HepG2 (cell line): ENCODE measurements around the gene SOCS3. TPM values are rescaled to one million over a fixed set of nuclear protein-coding genes. Genes with fewer than 3 reads are reported as not detected.

ENCODE experiments used
- AKAP8 ChIP-seq: sonication (generic); formaldehyde crosslinking; IDR thresholded peaks from 2 replicates; pipeline ENCODE4 v1.5.1; 2020; ENCODE audit warnings: mild to moderate bottlenecking, missing genetic modification reagents
- ESRRA ChIP-seq: sonication (generic); formaldehyde crosslinking; IDR thresholded peaks from 2 replicates; pipeline ENCODE4 v1.5.1; 2020; ENCODE audit warnings: mild to moderate bottlenecking, low read depth, missing genetic modification reagents
- FOSL2 ChIP-seq: sonication (generic); formaldehyde crosslinking; IDR thresholded peaks from 2 replicates; pipeline ENCODE4 v1.4.0; 2020; ENCODE audit warnings: missing genetic modification reagents
- FOXA3 ChIP-seq: IDR thresholded peaks from 2 replicates; pipeline ENCODE4 v1.6.1; 2016; ENCODE audit warnings: missing genetic modification reagents, missing compliant biosample characterization
- GATAD2A ChIP-seq: IDR thresholded peaks from 2 replicates; pipeline ENCODE4 v1.6.1; 2016
- HDAC1 ChIP-seq: sonication (generic); formaldehyde crosslinking; IDR thresholded peaks from 2 replicates; pipeline ENCODE4 v1.5.1; 2020; ENCODE audit warnings: mild to moderate bottlenecking, missing genetic modification reagents
- IRF9 ChIP-seq: sonication (generic); formaldehyde crosslinking; IDR thresholded peaks from 2 replicates; pipeline ENCODE4 v1.8.0; 2022; ENCODE audit warnings: missing genetic modification reagents, mild to moderate bottlenecking, borderline replicate concordance
- MTA1 ChIP-seq: sonication (generic); formaldehyde crosslinking; IDR thresholded peaks from 2 replicates; pipeline ENCODE4 v1.4.0; 2020; ENCODE audit warnings: missing genetic modification reagents, mild to moderate bottlenecking, borderline replicate concordance
- NFYC ChIP-seq: IDR thresholded peaks from 2 replicates; pipeline ENCODE4 v1.6.1; 2016; ENCODE audit warnings: missing genetic modification reagents, missing compliant biosample characterization
- SIX4 ChIP-seq: sonication (generic); formaldehyde crosslinking; IDR thresholded peaks from 2 replicates; pipeline ENCODE4 v1.4.0; 2020; ENCODE audit warnings: missing genetic modification reagents
- SRSF1 ChIP-seq: fragments of 200-400 bp; formaldehyde crosslinking; optimal IDR thresholded peaks from 2 replicates; pipeline ENCODE3; 2017; ENCODE audit warnings: mild to moderate bottlenecking, low read depth, low read length, moderate library complexity
- ZBTB39 ChIP-seq: sonication (generic); formaldehyde crosslinking; IDR thresholded peaks from 2 replicates; pipeline ENCODE4 v1.5.0; 2020; ENCODE audit warnings: missing genetic modification reagents
- ZNF512B ChIP-seq: sonication (generic); formaldehyde crosslinking; IDR thresholded peaks from 2 replicates; pipeline ENCODE4 v1.5.1; 2020; ENCODE audit warnings: missing genetic modification reagents, mild to moderate bottlenecking, borderline replicate concordance
- polyA plus RNA-seq, 8 experiments: library from polyadenylated mRNA; depleted of rRNA in 3 of 8; stranded (reverse) in 7 of 8; unstranded in 1 of 8; fragments of >200 nt; fragmentation: Illumina TruSeq in 4 of 8; extraction: Trizol in 4 of 8; gene quantifications; 2 replicates each; pipeline versions ENCODE4 v1.2.1 to v1.2.3, GENCODE V29; 2011 to 2016; ENCODE audit warnings: low read depth in 4 of 8, missing spikeins in 1 of 8, mixed read lengths in 1 of 8; ENCODE audit not compliant: insufficient read depth in 1 of 8
- total RNA-seq, 5 experiments: library from RNA; depleted of rRNA; stranded (reverse); fragments of >200 nt; fragmentation: Illumina TruSeq; extraction: Trizol; gene quantifications; 2 replicates each; pipeline ENCODE4 v1.2.3, GENCODE V29; 2016; ENCODE audit warnings: low read depth in 1 of 5
- TF ChIP-seq, protein P1 (sequence below): sonication (generic); formaldehyde crosslinking; IDR thresholded peaks from 2 replicates; pipeline ENCODE4 v1.4.0; 2020; ENCODE audit warnings: mild to moderate bottlenecking, missing genetic modification reagents, borderline replicate concordance
- TF ChIP-seq, protein P2 (sequence below): IDR thresholded peaks from 2 replicates; pipeline ENCODE4 v1.6.1; 2018; ENCODE audit warnings: missing genetic modification reagents, mild to moderate bottlenecking, missing compliant biosample characterization
- TF ChIP-seq, protein P3 (sequence below): sonication (generic); formaldehyde crosslinking; IDR thresholded peaks from 2 replicates; pipeline ENCODE4 v1.5.0; 2020; ENCODE audit warnings: missing genetic modification reagents, mild to moderate bottlenecking, borderline replicate concordance

SOCS3 gene
- total and polyA plus RNA-seq, 2 of the 13 experiments (the other 11 are each of a cell fraction or from before 2014, with no cell fraction given): 0.77 to 2.4 TPM

DNA sequence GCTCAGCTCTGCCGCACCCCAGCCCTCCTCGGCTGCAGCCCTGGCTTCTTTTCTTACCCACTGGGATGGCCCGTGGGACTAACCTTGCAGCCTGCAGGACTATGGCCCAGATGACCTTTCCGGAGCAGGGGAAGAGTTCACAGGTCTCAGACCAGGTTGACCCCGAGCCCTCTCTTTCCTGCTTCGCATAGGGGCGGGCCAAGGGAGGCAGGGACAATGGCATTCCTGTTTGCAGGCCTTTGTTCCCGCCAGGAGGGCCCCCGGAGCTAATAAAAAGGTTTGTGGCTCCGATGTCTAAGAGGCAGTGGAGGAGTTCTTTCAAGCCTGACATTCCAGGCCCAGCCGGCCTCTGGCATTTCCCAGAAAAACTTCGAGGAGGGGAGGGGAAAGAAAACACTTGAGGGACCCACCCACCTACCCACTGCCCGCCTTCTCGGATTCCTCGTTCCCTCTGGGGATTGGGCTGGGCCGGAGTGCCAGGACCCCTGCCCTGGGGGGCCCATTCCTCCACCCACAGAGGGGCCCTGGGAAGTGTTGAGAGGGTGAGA is 5.8 kb upstream of the SOCS3 start (continued):
- TF ChIP-seq, protein P1, sequence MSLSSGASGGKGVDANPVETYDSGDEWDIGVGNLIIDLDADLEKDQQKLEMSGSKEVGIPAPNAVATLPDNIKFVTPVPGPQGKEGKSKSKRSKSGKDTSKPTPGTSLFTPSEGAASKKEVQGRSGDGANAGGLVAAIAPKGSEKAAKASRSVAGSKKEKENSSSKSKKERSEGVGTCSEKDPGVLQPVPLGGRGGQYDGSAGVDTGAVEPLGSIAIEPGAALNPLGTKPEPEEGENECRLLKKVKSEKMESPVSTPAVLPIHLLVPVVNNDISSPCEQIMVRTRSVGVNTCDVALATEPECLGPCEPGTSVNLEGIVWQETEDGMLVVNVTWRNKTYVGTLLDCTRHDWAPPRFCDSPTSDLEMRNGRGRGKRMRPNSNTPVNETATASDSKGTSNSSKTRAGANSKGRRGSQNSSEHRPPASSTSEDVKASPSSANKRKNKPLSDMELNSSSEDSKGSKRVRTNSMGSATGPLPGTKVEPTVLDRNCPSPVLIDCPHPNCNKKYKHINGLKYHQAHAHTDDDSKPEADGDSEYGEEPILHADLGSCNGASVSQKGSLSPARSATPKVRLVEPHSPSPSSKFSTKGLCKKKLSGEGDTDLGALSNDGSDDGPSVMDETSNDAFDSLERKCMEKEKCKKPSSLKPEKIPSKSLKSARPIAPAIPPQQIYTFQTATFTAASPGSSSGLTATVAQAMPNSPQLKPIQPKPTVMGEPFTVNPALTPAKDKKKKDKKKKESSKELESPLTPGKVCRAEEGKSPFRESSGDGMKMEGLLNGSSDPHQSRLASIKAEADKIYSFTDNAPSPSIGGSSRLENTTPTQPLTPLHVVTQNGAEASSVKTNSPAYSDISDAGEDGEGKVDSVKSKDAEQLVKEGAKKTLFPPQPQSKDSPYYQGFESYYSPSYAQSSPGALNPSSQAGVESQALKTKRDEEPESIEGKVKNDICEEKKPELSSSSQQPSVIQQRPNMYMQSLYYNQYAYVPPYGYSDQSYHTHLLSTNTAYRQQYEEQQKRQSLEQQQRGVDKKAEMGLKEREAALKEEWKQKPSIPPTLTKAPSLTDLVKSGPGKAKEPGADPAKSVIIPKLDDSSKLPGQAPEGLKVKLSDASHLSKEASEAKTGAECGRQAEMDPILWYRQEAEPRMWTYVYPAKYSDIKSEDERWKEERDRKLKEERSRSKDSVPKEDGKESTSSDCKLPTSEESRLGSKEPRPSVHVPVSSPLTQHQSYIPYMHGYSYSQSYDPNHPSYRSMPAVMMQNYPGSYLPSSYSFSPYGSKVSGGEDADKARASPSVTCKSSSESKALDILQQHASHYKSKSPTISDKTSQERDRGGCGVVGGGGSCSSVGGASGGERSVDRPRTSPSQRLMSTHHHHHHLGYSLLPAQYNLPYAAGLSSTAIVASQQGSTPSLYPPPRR (CRISPR knock-in tag): no peak
- TF ChIP-seq FOSL2 (no peak), GATAD2A (CRISPR knock-in tag) (peak; percentile 71), MTA1 (CRISPR knock-in tag) (0 out of 2 replicates have a peak, but pooled peaks have one; percentile 10), AKAP8 (no peak), SIX4 (CRISPR knock-in tag) (no peak), ESRRA (peak; percentile 79; the same call in 1 of the 2 replicates), NFYC (CRISPR knock-in tag) (no peak), HDAC1 (CRISPR knock-in tag) (peak; percentile 76), ZBTB39 (CRISPR knock-in tag) (no peak), SRSF1 (peak; percentile 50), FOXA3 (CRISPR knock-in tag) (0 out of 2 replicates have a peak, but pooled peaks have one; percentile 13), ZNF512B (CRISPR knock-in tag) (no peak), IRF9 (CRISPR knock-in tag) (no peak)
- TF ChIP-seq, protein P2, sequence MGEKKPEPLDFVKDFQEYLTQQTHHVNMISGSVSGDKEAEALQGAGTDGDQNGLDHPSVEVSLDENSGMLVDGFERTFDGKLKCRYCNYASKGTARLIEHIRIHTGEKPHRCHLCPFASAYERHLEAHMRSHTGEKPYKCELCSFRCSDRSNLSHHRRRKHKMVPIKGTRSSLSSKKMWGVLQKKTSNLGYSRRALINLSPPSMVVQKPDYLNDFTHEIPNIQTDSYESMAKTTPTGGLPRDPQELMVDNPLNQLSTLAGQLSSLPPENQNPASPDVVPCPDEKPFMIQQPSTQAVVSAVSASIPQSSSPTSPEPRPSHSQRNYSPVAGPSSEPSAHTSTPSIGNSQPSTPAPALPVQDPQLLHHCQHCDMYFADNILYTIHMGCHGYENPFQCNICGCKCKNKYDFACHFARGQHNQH: no peak
- TF ChIP-seq, protein P3, sequence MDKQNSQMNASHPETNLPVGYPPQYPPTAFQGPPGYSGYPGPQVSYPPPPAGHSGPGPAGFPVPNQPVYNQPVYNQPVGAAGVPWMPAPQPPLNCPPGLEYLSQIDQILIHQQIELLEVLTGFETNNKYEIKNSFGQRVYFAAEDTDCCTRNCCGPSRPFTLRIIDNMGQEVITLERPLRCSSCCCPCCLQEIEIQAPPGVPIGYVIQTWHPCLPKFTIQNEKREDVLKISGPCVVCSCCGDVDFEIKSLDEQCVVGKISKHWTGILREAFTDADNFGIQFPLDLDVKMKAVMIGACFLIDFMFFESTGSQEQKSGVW (CRISPR knock-in tag): no peak
